GM18870 (cell line): ENCODE data around the gene TNS4.

Experiments used
- ATAC-seq: cut with Tn5 transposase; IDR thresholded peaks from one replicate; pipeline ENCODE4 v1.9.1; 2021; ENCODE audit warnings: moderate library complexity; ENCODE audit not compliant: unreplicated experiment

The TNS4 gene

DNA sequence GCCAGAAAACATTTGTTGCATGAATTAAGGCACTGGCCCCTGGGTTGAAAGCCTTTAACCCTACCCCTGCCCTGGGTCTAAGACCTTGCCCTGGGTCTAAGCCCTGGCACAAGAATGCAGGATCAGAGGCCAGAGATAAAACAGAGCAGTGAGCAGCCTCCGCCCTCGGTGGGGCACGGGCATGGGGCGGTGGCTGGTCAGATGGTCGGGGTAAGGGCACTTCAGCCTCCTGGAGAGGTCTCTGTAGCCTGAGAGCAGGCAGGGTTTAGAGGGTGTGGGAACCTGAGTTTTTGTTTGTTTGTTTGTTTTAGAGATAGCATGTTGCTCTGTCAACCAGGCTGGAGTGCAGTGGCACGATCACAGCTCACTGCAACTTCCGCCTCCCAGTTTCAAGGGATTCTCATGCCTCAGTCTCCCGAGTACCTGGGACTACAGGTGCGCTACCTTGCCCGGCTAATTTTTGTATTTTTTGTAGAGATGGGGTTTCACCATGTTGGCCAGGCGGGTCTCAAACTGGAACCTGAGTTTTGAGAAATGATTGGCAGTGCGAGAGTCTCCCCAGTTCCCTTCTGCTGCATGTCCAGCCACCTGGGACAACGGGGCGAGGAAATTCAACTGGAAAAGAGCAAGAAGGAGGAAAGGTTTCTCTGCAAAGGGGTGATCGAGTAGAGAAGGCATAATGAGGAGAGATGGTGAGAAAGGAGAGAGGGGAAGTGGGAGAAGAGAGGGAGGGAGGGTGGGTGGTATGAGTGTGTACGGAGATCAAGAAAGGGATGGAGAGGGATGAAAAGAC lies 27.7 kb downstream of the TNS4 start:
- ATAC-seq, result no peak

DNA sequence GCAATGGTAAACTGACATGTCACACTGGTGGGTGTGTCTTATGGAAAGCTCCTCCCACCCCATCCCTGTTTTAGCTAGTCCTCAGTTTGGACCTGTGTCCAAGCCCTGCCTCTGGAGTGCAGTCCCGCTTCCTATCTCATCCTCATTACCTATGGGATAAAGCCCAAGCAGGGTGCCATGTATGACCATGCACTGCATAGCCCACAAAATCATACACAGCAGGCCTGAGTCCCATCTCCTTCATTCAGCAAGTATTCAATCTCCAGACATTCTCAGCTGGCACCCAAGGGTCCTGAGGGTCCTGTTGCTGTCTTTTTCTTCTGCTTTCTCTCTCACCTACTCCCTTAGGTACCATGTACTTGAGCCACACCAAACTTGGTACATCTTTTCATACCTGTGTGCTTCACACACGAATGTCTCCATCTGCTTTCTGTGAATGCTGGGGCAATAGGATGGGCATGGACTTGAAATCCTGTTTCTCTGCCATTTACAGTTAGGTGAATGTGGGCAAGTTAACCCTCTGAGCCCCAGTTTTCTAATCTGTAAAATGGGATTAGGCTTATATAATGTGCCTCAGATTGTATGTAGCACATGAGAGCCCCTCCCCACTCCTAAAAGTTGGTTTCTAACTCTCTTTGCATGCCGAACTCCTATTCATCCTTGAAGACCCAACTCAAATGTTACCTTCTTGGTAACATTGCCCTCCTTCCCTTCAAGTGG lies 28.5 kb downstream of the TNS4 start:
- no peak for ATAC-seq

DNA sequence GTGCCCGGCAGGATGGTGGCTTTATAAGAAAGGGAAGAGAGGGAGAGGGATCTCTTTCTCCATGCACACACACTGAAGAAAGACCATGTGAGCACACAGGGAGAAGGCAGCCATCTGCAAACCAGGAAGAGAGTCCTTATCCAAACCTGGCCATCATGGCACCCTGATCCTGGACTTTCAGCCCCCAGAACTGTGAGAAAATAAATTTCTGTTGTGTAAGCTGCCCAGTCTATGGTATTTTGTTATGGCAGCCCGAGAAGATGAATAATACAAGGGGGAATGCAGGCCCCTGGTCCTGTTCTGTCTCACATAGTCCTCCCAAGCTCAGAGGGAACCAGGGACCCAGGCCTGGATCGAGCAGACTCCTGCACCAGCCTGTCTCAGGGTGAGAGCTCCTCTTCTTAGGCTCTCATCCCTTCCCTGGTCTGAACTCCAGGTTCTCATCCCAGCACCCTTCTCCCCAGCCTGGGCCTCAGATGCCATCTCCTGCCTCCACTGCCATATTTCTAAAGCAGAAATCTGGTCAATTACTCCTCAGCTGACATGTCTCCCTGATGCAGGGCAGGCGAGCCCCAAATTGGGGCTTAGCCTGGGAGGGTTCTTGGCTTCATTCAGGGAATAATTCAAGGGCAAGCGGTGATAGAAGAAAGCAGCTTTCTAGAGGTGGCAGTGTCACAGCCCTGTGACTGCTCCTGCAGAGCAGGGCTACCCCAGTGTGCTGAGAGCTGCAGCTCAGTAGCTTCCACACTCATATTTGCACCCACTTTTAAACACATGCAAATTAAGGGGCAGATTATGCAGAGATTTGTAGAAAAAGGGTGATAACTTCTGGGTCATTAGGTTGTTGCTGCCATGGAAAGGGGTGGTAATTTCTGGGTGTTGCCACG lies 29.3 kb downstream of the TNS4 start:
- ATAC-seq, result no peak

DNA sequence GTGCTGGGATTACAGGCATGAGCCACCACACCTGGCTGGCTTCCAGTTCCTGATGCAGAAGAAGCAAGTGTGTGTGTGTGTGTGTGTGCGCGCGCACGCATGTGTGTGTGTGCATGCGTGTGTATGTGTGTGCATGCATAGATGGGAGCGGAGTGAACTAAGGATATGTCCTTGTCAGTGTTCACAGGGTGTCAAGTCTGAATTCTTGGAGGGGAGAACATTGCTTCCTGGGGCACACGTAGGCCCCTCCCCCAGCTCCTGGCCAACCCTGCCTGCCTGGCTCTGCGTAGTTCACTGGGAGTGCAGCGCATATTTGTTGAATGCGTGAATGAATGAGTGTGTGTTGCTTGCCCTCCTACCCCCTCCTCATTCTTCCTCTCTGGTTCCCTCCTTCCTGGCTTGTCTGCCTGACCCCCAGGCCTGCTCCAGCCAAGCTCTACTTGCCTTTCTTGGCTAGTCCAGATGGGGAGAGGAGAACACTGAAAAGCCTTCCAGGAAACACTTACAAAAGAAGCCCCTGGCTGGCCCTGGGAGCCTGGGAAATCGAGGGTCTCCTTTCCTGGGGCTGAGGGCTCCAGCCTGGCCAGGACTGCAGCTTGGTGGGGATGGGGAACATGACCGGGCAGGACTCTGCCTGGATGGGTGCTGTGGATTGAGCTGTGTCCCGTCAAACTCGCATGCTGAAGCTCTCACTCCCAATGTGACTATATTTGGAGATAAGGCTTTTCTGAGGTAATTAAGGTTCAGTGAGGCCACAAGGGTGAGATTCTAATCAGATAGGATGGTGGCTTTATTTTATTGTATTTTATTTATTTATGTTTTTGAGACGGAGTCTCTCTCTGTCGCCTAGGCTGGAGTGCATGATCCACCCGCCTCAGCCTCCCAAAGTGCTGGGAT lies 30.2 kb downstream of the TNS4 start:
- no peak for ATAC-seq

DNA sequence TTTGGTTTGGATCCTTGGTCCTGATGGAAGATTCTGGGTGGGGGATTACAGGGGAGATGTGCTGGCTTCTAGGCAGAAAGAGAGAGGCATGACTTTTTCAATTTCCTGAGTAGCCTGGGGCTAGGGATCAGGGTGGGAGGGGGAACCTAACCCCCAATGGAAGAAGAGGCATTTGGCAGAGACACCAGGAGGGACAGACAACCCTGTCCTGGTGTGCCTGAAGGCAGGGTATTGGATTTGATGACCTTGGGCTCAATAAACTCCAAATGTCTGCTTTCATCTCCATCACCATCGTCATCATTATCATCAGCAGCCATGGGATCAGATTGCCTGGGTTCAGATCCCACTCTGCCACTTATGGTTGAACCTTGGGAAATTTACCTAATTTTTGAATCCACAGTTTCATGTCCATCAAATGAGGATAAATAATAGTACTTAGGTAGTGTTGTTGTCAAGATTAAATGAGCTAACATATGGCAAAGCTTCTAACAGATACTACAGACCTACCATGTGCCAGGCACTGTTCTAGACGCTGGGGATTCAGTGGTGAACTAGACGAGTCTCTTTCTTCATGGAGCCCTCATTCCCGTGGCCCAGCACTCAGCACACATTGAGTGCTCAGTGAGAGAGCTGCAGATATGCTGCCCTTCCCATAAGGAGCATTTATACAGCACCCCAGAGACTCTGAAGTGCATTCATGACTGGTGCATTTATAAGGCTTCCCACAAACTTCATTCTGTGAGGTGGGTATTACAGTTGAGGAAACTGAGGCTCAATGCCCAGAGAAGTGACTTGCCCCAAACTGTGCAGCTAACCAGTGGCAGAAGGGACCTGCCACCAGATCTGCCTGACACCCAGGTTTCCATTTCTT lies 31.4 kb downstream of the TNS4 start:
- no peak for ATAC-seq

DNA sequence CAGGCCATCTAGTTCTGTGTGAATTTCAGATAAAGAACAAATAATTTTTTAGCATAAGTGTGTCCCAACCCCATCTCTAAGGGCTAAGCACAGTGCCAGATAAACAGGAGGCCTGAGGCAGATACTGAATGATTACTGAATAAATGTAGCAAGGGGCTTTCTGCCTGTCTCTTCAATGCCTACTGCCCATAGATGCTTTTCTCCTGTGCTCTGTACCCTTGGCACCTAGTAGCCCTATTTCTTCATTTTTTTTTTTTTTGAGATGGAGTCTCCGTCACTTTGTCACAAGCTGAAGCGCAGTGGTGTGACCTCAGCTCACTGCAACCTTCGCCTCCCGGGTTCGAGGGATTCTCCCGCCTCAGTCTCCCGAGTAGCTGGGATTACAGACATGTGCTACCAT lies 32.9 kb downstream of the TNS4 start:
- no peak for ATAC-seq

DNA sequence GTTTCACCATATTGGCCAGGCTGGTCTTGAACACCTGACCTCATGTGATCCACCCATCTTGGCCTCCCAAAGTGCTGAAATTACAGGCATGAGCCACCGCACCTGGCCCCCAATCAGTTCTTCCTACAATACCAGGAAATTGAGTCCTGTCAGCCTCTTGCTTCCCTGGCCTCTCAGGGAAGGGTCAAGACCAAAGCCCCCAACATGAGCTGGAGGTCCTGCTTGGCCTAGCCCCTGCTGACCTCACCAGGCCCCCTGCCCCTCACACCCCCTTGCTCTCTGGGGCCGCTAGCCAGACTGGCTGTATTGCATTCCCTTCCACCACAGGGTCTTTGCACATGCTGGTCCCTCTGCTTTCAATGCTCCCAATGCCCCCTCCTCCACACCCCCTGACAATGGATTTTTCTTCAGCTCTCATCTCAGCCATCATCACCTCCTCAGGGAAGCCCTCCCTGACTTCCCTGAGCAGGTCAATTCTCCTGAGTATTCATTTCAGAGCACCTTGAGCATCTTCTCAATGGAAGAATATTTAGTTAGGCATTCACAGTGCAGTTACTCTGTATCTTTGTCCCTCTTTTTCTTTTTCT lies 34.0 kb downstream of the TNS4 start:
- ATAC-seq, result no peak

DNA sequence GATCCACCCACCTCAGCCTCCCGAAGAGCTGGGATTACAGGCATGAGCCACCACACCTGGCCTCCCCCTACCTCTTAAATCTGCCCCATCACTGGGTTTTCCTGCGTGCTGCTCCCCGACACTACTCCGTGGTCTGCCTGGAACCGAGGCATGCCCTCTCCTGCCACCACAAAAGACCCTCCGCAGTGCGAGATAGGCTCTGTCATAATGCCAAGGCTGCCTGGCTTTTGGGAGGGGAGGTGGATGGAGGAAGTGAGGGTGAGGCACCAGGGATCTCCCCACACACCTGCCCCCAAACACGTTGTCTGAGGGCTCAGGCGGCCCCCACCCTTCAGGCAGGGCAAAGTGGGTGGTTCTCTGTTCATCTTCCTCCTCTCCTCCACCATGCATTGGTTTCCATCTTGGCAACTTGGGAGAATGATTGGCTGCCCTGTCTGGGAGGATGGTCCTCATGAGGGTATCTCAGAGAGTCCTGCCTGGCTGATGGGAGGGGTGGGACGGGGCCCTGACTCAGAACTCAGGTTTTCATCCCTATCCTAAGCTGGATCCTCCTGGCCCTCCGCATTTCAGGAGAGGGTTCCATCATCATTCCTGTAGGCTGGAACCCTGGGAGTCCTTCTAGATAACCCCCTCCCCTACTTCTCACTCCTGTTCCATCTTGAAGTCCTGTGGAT lies 35.0 kb downstream of the TNS4 start:
- no peak for ATAC-seq

DNA sequence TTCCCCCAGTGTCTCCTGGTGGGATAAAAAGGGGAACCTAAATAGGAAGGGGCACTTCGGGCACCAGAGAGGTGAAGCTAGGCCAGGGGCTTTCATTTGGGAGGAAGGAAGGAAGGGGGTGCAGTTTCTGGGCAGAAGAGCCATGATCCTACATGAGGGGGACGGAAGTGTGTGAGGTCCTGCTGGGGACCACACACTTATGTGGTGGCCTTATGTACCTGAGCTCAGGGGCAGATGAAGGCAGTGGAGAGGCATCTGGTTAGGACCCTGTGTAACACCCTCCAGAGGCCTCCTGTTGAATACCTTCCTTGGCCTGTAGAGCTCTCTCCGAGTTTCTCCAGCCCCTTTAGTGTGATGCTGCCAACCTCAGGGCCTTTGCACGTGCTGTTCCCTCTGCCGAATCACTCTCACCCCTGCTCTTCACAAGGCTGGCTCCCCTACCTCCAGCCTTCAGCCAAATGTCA lies 37.0 kb downstream of the TNS4 start:
- no peak for ATAC-seq

DNA sequence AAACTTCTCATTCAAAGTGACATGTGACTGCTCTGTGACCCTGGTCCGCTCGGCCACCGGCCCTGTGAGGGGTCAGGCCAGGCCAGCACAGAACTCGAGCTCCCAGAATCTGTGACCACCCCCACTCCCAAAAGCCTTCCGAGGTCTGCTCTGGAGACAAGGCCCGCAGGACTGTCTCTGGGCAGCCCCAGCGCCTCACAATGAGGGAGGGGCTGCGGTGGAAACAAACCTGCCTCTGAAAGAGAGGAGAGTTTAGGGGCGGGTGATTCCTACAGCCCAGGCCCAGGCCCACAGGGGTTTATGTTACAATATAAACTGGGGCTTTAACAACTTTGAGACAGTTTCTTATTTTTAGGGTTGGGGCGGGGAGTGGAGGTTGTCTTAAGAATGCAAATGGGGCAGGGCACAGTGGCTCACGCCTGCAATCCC lies 38.3 kb downstream of the TNS4 start:
- no peak for ATAC-seq

DNA sequence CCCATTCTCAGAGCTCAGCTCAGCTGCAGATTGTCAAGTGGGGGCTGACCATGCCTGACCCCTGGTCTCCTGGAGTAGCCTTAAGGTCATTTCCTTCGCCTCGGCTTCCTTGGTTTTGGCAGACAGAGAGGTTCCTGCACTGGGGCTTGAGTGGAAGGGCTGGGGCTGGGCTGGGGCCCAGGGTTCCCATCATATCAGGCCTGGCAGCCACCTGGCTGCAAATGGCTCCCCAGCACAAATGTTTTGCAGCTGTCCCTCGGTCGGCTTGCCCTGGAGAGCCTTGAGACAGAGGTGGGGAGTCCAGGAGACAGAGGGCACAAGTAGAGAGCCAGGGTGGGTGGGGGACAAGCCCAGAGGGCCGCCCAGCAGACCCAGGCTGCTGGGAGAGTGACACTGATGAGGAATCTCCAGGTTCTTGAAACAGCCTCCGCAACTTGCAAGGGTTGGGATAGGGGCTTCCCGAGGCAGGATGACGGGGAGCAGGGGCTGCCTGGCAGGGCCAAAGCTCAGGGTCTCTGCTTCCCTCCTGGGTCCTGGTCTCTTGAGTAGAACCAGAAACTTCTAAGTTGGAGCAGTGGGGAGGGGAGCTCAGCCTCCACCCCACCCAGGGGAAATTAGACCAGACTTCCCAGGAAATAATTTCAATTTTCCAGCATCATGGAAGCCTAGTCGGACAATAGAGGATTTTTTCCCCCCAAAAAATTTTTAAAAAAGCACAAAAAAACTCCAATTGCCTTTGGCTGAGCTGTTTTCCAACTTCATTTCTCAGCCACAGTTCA lies 38.9 kb downstream of the TNS4 start:
- ATAC-seq, result no peak

DNA sequence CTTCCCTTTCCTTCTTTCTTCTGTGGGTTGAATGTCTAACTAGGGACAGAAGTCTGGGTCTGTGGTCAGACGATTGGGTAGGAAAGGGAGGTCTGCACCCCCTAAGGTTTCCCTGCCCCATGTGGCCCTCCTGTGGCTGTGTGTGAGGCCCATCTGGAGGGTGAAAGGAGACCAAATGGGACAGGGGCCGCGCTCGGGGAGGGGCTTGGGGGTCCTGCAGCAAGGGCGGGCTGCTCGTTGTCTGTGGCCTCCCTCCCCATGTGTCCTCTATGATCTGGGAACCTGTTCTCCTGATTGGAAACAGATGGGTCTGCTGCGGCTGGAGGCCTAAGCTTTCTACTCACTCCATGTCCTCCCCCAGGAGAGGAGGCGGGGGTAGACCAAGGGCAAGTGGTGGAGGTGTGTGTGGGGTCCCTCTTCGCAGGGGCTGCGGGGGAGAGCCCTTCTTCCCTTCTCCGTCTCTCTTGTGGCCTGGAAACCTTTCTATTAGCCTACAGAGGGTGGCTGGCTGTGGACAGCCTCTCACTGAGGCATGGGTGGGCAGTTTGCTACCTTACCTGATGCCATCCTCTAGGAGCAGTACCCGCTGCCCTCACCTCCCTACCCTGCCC lies 39.6 kb downstream of the TNS4 start:
- ATAC-seq, result no peak

DNA sequence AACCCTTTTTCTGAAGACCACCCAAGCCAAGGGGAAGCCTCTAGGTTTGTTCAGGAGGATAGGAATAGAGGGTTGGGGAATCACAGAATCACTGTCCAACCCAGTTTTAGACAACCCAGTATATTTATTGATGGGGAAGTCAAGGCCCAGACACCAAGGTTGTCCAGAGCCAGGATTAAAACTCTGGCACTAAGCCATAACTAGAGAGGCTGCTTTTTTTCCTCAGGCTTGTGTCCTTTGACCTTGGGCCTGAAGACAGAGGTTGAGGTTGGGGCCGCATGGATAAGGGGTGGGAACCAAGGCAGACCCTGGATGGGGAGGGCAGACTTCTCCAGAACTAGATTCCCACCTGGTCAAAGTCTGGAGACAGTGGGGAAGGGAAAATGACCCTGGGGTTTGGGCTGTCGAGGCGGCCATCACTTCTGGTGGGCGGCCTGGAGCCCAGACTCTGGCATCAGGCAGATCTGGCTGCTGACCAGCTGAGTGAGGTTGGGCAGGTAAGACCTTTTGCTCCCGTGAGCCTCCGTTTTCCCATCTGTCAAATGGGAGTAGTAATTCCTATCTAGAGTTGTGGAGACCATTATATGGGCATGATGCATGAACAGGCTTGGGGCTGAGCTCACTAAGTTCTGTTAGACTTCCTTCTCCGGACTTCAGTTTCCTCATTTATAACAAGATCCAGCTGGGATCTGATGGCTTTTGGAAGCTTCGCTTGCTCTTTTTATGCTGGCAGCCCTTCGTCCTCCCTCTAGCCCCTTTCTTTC lies 40.3 kb downstream of the TNS4 start:
- no peak for ATAC-seq

DNA sequence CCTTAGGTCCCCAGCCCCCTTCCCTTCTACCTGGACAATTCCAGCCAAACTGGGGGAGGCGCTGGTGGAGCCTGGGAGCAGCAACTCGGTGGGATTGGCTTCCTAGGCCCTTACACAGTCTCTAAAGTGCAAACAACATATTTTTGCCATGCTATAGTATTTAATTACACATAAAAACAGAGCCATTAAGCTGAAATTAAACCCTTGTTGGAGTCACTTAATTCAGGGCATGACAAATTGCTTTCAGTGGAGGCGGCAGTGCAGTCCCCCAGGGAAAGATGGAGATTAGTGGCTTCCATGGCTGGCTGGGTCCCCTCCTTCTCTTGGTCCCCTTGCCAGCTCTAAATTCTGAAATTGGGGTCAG lies 40.8 kb downstream of the TNS4 start:
- ATAC-seq, result no peak

DNA sequence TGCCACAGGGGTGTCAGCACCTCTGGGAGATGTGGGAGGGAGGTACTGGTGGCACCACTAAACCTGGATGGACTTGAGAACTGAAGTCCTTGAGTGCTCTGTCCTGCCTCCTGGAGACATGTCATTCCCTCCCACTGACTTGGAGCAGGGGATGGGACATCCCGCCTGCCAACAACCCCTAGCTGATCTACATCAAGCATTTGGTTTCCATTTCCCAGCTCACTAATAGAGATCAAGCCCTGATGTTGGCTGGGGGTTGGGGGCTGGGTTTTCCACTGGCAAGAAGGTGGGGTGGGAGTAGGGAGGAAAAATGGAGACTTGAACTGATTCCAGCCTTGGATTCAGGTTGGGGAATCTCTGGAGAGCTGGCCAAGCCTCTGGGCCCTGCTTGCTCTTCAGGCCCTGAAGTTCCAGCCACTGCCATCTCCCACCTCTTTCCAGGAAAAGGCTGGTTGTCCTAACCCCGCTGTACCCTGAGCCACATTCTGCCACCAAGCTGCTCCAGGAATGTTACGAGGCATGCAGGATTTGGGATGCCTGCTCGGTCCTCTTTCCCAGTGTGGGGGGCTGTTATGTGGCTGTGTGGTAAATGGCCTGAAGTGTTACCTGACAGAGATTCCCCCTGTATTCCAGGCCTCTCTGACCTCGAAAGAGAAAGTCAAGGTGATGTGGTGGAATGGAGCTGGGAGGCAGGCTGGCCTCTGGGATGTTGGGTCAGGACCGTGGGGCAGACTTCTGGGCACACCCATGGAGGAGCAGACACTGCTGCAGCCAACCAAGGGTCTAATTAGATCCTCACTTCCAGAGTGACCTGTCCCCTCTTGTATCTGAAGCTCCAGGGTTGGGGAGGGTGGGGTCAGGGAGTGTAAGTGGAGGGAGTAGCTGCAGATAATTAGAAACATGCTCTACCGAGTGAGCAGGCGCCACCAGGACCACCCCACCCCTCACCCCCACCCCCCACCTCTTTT lies 41.5 kb downstream of the TNS4 start:
- no peak for ATAC-seq
